AG04450 (cell line): ENCODE measurements around the gene KCND2. TPM values are rescaled to one million over a fixed set of nuclear protein-coding genes. Genes with fewer than 3 reads are reported as not detected.

Source experiments
- CTCF ChIA-PET: fragments of 300-600, 350-600 bp; formaldehyde crosslinking; extraction: SDS; loops from one replicate; lab custom pipeline; 2022; ENCODE audit warnings: antibody characterized with exemption, inconsistent platforms; lab: Charles Lee
- POLR2A ChIA-PET: fragments of 350-600 bp; formaldehyde crosslinking; extraction: SDS; loops from one replicate; lab custom pipeline; 2021; ENCODE audit warnings: antibody characterized with exemption, inconsistent platforms; lab: Yijun Ruan, JAX
- DNase-seq: peaks from one replicate; pipeline ENCODE4 v3.0.0-alpha.2; 2011; ENCODE audit warnings: low read depth, low spot score
- H3K27ac ChIP-seq: one replicate; pipeline ENCODE4 v1.5.1; 2012; ENCODE audit warnings: low read depth, low read length, control low read depth
- H3K27me3 ChIP-seq: one replicate; pipeline ENCODE4 v1.6.0; 2012; ENCODE audit warnings: low read length; ENCODE audit not compliant: control insufficient read depth, insufficient read depth
- H3K4me3 ChIP-seq: 2 replicates; pipeline ENCODE4 v1.5.1; 2011; ENCODE audit warnings: mild to moderate bottlenecking, low read depth, low read length, control low read depth
- H3K9me3 ChIP-seq: 2 replicates; pipeline ENCODE4 v1.5.1; 2012; ENCODE audit warnings: low read length; ENCODE audit not compliant: control insufficient read depth, insufficient read depth
- CTCF ChIP-seq: IDR thresholded peaks from 2 replicates; pipeline ENCODE4 v1.5.1; 2011; ENCODE audit warnings: low read depth, low read length, control low read depth, inconsistent platforms
- polyA plus RNA-seq: library from polyadenylated mRNA; depleted of rRNA; stranded (reverse); fragments of >200 nt; gene quantifications from 2 replicates; pipeline ENCODE4 v1.2.3, GENCODE V29; 2011

Gene KCND2
- polyA plus RNA-seq, 1 experiment = 0.12 TPM

GRCh38 chr7:120512701-120513100 is 239.7 kb downstream of the KCND2 start:
- TF ChIP-seq CTCF = no peak
- ChIA-PET POLR2A (no interaction called here), CTCF (interaction anchor here (0.6 kb wide), 1 partner anchor 7 kb away, joined by 3 read pairs; no protein-coding TSS in a partner anchor)
- no peak overlapping the region for H3K4me3 ChIP-seq
- DNase-seq = no peak
- no peak overlapping the region for H3K27ac ChIP-seq
- H3K9me3 ChIP-seq = no peaks in the 10 kb centered on the region
- no peaks in the 10 kb centered on the region for H3K27me3 ChIP-seq

- no peaks in the 10 kb centered on the region for H3K27me3 ChIP-seq
- no peak overlapping the region for H3K4me3 ChIP-seq
- ChIA-PET CTCF (no interaction called here), POLR2A (no interaction called here)
- no peaks in the 10 kb centered on the region for H3K9me3 ChIP-seq
- H3K27ac ChIP-seq = no peak overlapping the region
- TF ChIP-seq CTCF = no peak
- no peak for DNase-seq
Measured at GRCh38 chr7:120519224-120519623, 246.2 kb downstream of the KCND2 start.

DNA sequence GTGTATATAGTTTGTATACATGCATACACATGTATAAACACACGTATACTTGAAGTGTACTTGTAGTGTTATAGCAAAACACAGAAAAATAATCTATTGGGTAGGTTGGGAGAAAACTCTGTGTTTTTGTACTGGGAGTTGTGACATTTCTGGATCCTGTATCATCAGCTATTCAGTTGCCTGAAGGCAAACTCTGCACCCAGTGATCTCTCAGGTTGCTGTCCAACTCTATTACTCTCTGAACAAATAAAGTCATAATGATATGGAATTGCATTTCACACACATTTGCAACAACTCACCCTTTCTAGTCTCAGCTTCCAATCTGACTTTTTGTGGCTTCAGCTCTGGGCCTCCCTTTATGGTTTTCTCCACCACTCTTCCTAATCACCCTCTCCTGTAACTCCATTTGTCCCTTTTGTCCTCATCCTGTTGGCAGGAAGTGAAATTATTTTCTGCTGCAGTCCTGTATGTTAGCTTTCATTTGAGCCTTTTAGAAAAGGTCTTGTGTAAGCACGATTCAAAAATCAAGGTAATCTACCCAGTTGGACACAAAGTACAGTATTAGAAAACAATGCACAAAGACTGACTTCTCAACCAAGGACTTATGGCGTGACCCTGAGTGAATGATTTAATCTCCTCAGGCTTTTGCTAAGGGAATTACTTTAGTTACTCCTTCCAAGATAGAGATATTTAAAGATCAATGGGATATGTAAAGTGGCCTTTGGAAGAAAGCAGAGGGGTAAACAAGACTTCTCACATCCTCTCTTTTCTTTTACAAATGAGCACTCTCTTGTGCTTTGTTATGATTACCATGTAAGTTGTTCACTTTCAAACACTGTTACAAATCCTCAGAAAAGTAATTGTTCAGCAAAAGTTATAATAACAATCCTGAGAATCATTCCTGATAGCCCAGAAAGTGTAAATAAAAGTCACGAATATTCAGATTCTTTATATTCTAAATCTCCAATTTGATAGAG is 249.1 kb downstream of the KCND2 start:
- ChIA-PET CTCF (no interaction called here), POLR2A (no interaction called here)
- no peak for DNase-seq
- H3K9me3 ChIP-seq = no peaks in the 10 kb centered on the region
- no peak overlapping the region for H3K4me3 ChIP-seq
- no peaks in the 10 kb centered on the region for H3K27me3 ChIP-seq
- no peak overlapping the region for H3K27ac ChIP-seq
- TF ChIP-seq CTCF = no peak

- DNase-seq = no peak
- H3K9me3 ChIP-seq = no peaks in the 10 kb centered on the region
- no peak for TF ChIP-seq CTCF
- H3K4me3 ChIP-seq = no peak overlapping the region
- CTCF ChIA-PET = no interaction called here
- H3K27me3 ChIP-seq = no peaks in the 10 kb centered on the region
- POLR2A ChIA-PET = no interaction called here
- no peak overlapping the region for H3K27ac ChIP-seq
Measured at GRCh38 chr7:120523985-120524384, 251.0 kb downstream of the KCND2 start.

- Histone ChIP-seq H3K27me3 (no peaks in the 10 kb centered on the region), H3K4me3 (no peak overlapping the region), H3K9me3 (no peaks in the 10 kb centered on the region), H3K27ac (no peak overlapping the region)
- no peak for DNase-seq
- no peak for TF ChIP-seq CTCF
- ChIA-PET POLR2A (no interaction called here), CTCF (no interaction called here)
Measured at GRCh38 chr7:120526902-120527509, 254.0 kb downstream of the KCND2 start.
